Fibroblast of lung (primary cell): ENCODE data around the gene MAP1LC3B2.

Experiments
- EZH2 ChIP-seq: IDR thresholded peaks from 2 replicates; pipeline ENCODE4 v1.5.1; 2012; ENCODE audit warnings: low read length, control low read depth, mild to moderate bottlenecking; ENCODE audit errors: missing control alignments
- TF ChIP-seq, protein P1 (sequence below), 2 donors: IDR thresholded peaks in 1 of 2; conservative IDR thresholded peaks in 1 of 2; 1 replicate in 1 of 2; 2 replicates in 1 of 2; pipeline ENCODE4 v1.5.1; 2011 to 2012; ENCODE audit warnings: low read length in 2 of 2, control low read depth in 1 of 2, inconsistent platforms in 1 of 2, low read depth in 1 of 2, mild to moderate bottlenecking in 1 of 2

DNA sequence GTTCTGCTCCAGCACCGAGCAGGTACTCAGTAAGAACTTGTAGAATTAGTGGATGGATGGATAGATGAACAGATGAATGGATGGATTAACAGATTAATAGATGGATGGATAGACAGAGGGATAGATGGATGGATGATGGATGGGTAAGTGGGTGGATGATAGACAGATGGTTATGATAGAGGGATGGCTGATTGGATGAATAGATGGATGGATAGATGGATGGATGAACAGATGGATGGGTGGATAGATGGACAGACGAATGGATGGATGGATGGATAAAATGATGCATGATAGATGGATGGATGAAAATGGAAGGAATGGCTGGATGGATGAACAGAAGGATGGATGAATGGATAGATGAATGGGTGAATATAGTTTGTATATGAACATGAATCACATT, 8.0 kb upstream of the MAP1LC3B2 start:
- TF ChIP-seq, protein P1, sequence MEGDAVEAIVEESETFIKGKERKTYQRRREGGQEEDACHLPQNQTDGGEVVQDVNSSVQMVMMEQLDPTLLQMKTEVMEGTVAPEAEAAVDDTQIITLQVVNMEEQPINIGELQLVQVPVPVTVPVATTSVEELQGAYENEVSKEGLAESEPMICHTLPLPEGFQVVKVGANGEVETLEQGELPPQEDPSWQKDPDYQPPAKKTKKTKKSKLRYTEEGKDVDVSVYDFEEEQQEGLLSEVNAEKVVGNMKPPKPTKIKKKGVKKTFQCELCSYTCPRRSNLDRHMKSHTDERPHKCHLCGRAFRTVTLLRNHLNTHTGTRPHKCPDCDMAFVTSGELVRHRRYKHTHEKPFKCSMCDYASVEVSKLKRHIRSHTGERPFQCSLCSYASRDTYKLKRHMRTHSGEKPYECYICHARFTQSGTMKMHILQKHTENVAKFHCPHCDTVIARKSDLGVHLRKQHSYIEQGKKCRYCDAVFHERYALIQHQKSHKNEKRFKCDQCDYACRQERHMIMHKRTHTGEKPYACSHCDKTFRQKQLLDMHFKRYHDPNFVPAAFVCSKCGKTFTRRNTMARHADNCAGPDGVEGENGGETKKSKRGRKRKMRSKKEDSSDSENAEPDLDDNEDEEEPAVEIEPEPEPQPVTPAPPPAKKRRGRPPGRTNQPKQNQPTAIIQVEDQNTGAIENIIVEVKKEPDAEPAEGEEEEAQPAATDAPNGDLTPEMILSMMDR (conservative IDR thresholded peaks at IDR 0.05 in 1 of 2, IDR thresholded peaks at IDR 0.05 in 1 of 2; ENCODE audit: low read depth in 1 of 2, low read length in 2 of 2) = no peak
- TF ChIP-seq EZH2 = no peak
